Raji (cell line): ENCODE data around the gene DGCR2.
A peak's percentile ranks its signal among the peaks of the same experiment; 100 is the strongest.

Experiments used
- POLR2A ChIP-seq: IDR thresholded peaks from 2 replicates; pipeline ENCODE4 v1.6.1; 2011; ENCODE audit warnings: low read depth, low read length, control low read depth; ENCODE audit not compliant: insufficient read depth

The DGCR2 gene, protein sequence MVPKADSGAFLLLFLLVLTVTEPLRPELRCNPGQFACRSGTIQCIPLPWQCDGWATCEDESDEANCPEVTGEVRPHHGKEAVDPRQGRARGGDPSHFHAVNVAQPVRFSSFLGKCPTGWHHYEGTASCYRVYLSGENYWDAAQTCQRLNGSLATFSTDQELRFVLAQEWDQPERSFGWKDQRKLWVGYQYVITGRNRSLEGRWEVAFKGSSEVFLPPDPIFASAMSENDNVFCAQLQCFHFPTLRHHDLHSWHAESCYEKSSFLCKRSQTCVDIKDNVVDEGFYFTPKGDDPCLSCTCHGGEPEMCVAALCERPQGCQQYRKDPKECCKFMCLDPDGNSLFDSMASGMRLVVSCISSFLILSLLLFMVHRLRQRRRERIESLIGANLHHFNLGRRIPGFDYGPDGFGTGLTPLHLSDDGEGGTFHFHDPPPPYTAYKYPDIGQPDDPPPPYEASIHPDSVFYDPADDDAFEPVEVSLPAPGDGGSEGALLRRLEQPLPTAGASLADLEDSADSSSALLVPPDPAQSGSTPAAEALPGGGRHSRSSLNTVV

DNA sequence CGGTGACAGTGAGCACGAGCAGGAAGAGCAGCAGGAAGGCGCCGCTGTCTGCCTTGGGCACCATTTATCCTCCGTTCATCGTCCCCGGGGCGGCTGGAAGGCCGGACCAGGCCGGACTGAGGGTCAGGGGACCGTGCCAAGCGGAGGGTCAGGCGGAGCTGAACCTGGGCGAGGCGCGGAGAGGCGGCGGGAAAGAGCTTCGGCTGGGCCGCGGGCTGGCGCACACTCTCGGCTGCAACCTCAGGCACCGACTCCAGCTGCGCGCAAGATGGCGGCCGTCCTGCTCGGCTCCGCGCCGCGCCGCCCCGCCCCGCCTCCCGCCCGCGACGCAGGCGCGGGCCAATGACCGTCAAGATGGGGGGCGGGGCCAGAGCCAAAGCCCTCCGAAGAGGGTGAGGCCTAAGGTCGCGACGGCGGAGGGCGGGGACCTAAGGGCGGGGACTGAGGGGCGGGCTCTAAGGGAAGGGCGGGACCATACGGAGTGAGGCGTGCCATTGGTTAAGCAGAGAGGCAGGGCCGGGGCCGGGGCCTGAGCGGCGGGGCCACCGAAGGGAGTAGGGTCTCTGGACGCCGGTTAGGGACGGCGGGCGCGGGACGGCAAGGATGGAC is at the start of gene DGCR2:
DGCR2 (minus strand) TSS at position 270 of the 609 bp plus-strand sequence; CDS start at position 64, 206 bp downstream.
- peak; percentile 90 for TF ChIP-seq POLR2A

DNA sequence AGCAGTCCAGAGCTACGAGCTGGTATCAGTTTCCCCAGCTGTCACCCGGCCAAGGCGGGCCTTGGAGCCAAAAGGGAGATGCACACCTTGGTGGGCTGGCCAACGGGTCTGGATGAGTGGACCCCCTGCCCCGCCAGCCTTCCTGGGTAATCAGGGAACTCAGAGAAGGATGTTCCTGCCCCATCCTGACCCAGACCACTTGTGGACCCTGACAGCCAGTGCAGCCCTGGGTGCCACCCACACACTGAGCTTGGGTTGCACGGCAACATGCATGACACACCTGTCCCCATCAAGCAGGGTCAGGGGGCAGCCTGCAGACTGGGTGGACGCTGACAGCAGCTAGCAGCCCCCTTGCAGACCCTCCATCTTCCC is 47.7 kb upstream of the DGCR2 start:
- peak; percentile 5; the same call in 1 of the 2 replicates for TF ChIP-seq POLR2A

DNA sequence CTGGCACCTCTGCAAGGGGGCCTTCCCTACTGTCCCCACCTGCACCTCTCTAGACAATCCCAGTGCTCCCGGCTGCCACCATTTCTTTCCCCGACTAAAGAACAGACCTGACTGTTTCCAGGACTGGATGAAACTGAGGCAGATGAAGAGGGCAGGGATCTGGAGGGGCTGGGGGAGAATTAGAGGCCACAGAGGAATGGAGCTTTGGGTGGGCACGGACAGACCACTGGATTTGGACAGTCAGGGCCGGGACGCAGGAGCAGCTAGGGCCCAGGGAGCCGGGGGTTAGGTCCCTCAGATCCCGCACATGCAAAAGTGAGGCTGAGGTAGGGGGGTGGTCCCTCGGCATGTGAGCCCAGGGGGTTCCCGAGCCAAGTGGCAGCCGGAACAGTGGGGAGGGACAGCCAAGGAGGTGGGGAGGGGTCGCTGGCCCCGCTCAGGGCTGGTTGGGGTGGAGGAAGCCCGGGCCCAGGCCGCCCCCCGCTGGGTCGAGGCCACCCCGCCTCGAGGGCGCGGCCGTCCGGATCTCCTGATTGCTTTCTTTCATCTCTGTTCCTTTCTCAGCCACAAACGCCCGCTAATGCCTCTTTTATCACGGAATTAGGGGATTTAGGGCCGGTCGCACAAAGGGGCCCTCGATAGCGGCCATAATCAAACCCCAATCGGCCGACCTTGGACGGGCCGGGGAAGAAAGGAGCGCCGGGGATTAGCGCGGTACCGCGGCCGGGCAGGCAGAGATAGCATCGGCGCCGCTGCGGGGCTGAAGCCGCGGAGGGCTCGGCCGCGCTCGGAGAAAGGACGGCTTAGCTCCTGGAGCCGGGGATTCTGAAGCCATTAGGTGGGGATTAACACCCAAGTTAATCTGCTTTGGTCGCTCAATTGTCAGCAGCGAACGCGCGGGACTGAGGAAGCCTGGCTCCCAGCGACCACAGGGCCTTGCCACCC is 47.1 kb upstream of the DGCR2 start:
- no peak; the same call in 1 of the 2 replicates for TF ChIP-seq POLR2A

DNA sequence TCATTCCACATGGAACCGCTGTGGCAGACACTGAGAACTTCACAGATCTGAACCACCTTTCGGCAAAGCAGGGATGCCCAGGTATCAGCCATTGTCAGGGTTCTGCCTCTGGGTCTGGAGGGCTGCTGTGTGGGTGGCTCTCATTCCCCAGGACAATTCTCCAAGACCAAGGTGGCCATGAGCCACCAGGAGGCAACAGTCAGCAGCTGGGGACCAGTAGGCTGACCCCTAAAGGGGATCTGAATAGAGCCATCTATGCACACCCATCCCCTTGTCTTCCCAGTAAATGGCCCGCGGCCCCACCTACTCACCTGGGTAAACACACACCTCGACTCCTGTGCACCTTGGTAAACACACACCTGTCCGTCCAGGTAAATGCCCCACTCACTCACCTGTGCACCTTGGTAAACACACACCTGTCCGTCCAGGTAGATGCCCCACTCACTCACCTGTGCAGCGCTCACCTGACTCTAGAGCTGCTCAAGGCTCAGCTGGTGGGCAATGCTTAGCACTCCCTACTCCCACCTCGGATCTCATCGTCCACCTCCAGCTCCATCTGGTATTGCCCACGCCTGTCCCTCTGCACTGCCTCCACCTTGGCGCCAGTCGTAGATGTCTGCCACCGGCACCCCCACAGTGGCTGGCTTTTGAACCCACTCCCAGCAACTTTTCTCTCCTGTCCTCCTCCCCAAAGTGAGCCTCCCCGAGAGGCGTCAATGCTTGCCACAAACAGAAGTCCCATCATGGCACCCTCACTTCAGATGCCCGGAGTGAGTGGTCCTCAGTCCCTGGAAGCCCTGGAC is 46.1 kb upstream of the DGCR2 start:
- no peak for TF ChIP-seq POLR2A

DNA sequence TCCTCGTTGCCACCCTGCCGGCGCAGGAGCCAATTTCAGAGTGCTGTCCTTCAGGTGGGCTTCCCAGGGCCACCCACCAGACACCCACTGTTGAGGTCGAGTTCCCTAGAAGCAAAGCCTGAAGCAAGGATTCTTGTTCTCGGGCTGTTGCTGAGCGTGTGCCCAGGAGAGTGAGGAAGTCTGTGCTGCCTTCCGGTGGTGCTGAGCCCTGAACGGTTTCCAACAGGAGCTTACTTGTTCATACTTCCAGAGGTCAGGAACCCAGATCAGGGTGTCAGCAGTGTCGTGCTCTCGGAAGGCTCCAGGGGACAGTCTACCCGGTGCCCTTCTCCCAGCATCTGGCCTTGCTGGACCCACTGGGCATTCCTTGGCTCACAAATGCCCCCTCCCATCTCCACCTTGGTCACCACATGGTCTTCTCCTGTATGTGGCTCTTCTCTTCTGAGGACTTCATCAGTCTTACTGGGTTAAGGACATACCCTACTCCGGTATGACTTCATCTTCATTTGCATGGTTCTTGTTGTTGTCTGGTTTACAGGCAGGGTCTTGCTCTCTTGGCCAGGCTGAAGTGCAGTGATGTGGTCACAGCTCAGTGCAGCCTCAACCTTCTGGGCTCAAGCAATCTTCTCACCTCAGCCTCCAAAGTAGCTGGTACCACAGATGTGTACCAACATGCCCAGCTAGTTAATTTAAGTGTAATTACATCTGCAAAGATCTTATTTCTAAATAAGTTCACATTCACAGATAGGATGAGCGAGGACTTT is 45.1 kb upstream of the DGCR2 start:
- TF ChIP-seq POLR2A: no peak

DNA sequence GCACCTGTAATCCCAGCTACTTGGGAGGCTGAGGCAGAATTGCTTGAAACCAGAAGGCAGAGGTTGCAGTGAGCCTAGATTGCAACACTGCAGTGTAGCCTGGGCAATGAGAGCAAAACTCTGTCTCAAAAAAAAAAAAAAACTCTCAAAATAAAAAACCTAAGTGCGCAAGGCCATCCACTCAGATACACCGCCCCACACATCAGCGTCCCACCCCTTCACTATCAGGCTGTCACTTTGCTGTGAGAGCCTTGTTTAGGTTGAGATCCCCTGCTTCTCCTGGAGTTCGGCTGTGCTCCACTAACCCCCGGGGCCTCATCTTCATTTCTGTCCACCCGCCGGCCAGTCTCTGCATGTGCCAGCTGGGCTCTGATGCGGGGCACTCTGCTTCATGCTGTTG is 44.2 kb upstream of the DGCR2 start:
- no peak for TF ChIP-seq POLR2A

DNA sequence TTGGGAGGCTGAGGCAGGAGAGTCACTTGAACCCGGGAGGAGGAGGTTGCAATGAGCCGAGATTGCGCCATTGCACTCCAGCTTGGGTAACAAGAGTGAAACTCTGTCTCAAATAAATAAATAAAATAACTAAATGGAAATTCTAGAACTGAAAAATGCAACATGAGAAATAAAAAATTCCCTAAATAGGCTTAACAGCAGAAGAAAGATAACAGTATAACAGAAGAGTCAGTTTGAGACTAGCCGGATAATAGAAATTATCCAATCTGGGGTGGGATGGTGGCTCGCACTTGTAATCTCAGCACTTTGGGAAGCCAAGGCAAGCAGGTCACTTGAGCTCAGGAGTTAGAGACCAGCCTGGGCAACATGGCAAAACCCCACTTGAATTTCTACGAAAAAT is 42.2 kb upstream of the DGCR2 start:
- no peak for TF ChIP-seq POLR2A

DNA sequence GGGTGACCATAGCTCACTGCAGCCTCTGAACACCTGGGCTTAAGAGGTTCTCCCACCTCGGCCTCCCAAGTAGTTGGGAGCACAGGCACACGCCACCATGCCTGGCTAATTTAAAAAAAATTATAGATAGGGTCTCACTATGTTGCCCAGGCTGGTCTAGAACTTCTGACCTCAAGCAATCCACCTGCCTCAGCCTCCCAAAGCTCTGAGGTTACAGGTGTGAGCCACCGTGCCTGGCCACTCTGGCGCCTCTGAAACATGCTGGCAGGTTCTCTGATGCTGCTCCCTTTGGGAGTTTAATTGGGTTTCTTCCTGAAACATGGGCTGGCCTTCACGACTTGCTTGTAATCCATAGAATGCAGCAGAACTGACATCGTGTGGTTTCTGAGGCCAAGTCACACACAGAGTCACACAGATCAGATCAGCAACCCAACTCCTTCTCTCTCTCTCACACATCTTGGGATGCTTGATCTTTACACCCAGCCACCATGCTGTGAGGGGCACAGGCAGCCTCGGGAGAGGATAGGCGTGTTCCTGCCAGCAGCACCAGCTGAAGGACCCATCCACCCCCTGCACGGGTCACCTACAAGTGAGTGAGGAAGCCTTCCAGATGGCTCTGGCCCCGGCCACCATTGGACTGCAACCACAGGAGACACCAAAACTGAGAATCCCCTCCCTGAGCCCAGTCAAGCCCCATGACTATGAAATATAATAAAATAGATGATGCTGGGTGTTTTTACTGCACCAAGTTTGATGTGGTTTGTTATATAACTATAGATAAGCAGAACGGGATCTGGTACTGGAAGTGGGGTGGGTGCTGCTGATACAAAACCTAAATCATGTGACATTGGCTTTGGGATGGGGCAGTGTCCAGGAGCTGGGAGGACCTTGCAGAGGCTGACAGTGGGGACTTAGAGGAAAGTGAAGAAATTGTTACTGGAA is 31.0 kb upstream of the DGCR2 start:
- TF ChIP-seq POLR2A: no peak

DNA sequence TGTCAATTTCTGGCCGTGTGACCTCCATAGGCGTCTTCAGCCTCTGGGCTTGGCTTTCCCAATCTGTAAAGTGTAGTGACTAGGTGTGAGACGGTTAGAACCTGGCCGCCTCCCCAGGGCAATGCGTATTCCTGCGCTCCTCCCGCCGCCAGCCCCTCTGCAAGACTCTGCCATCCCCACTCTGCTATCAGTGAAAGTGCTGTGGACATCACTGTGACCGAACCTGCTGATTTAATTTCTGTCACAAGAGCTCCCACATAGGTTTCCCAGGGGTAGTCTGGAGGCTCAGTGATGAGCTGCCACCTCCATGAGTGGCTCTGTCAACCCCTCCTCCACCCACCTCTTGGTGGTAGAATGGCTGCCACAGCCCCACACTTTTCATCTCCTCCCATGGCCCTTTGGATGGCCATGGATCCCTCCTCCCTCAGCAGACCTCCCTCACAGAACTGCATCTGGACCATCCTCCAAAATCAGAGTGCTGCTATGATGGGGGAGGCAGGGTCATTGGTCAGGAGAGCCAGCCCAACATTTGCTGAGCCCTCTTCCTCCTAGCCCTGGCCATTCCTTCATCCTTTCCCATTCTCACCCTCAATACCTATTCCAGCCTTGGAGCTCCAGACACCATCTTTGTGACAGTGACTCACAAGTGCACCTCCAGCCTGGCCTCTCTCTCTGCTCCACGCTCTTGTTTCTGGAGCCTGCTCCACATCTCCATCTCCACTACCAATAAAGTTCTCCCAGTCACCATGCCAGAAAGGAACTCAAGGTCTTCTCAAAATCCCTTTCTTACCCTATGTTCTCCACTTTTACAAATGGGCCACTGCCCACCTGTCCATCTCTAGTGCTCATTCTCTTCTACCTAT is 29.3 kb upstream of the DGCR2 start:
- TF ChIP-seq POLR2A: no peak

DNA sequence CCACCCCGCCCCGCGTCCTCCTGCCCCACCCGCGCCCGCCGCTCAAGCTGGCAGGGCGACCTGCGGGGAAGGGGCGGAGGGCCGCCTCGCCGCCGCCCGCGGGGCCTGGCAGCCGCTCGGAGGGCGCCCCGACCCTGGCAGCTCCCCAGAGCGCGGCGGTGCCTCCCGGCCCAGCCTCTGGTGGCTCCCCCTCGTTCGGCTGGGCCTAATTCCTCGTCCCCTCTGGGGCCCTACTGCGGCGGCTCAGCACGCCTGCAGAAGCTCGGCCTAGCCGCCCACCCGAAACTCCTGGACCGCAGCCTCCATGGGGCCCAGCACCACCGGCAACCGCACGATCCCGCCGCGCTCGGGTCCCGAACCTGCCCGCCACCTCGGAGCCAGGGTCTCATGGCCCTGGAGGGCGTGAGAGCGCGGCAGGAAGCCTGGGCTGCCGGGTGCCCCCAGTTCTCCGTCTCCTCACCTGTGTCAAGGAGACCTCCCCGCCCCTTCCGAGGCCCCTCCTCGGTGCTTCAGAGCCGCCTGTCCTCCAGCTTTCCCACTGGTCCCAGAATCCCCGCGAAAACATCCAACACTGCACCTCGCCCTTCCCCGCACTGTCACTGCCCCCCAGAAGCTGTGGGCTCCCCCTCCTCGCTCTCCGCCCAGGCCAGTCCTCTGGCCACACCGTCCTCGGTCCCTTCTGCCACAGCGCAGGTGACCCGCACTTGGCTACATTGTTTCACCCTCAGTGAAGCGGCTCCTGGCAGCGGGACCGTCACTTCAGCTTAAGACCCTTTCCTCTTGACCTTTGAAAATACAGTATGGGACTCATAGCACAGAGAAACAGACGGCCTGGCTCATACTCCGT is 28.5 kb upstream of the DGCR2 start:
- TF ChIP-seq POLR2A: no peak

DNA sequence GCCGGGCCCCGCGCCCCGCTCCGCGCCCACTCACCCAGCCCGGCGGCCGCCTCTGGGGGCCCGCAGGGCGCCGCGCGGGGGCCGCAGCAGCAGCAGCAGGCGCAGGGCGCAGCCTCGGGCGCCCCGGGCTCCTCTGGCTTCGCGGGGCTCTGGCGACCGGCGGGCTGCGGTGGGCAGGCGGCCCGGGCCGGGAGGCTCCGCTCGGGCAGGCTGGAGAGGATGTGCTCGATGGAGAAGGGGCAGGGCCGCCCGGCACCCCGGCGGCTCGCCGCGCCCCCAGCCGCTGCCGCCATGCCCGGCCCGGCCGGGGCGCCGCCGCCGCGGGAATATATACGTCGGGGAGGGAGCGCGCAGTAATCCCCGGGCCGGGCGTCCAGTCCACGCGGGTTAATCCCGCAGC is 27.8 kb upstream of the DGCR2 start, which contains the start of gene GSC2:
GSC2 (minus strand) TSS at position 302 of the 400 bp plus-strand sequence; CDS start at position 293, 9 bp downstream.
- no peak for TF ChIP-seq POLR2A
